Suppressor macrophage (primary cell): ENCODE results near the gene ZNF385B.

Source experiments
- DNase-seq, 4 experiments: peaks; one replicate each; pipeline ENCODE4 v3.0.0-alpha.2; 2020 to 2022

Gene ZNF385B

DNA sequence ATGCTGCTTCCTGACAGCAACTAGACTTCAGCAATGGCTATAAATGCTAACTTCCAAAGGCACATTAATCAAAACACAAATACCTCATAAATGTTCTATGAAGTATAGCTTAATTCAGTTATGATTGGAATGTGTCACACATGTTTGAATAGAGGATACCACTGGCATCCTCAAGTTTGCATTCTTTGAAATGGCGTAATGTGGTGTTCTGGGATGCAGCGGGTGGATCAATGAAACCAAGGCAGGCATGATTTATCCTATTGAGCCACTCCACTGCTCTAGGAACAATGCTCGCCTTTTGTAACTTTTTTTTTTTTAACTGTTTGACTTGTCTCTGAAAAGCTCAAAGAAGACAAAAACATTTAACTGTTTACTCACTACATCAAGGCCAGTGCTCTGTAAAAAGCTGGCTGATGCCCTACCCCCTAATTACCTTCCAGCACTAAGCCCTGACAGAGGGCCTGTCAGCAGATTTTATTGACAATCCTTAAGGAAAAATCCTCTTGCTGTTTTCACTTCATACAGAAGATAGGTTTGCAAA lies 318.0 kb downstream of the ZNF385B start:
- DNase-seq, result no peak

DNA sequence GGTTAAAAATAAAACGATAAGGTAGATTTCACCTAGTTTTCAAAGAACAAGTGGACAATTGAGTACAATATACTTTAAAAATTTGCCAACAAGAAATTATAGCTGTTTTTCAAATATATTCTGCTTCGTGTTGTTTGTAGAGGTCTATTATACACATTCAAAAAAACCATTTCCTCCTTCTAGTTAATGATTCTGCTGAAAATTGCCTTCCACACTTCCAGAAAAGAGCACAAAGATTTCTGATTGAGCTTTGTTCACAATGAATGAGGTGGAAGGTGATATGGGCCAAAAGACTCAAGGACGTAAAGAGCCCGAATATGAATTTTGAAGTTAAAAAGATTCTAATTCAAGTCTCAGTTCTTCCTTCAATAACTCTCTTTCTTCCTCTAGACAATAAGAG lies 319.8 kb downstream of the ZNF385B start:
- DNase-seq, result no peak

DNA sequence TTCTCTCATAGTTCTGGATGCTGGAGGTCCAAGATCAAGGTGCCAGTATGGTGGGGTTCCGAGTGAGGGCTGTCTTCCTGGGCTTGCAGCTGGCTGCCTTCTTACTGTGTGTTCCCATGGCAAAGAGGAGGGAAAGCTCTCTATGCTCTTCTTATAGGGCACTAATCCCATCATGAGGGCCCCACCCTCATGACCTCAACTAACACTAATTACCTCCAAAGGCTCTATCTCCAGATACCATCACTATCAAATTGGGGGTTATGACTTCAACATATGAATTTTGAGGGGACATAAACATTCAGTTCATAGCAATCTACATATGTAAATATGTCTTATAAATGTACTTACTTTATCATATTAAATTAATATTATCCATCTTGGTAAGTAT lies 322.3 kb downstream of the ZNF385B start:
- no peak for DNase-seq

DNA sequence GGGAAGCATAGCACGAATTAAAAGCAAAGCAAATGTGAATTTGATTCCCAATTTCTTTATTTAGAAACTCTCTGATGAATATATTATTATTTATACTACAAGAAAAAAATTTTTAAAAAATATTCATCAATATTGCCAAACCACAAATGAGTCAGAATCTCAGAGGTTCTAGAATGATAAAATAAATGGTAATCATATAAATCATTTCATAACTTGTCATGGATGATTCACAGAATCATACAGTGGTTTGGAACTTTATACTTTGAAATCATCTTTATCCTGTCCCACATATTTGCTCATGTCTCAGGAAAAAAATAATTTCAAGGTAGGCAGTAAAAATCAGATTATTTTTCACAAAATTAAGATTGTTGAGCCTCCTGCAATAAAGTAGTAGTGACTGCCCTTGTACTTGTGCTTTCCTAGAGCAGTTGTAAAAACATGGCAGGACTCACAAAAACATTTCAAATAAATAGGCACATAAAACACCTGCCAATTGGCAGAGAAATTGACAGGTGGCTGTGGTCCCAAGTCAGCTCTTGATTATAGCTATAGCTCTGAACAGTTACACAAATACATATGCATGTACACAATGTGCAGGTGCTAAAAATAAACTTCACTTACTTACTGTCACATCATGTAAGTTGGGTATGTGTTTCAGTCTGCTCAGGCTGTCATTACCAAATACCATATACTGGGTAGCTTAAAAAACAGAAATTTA lies 322.8 kb downstream of the ZNF385B start:
- no peak for DNase-seq

DNA sequence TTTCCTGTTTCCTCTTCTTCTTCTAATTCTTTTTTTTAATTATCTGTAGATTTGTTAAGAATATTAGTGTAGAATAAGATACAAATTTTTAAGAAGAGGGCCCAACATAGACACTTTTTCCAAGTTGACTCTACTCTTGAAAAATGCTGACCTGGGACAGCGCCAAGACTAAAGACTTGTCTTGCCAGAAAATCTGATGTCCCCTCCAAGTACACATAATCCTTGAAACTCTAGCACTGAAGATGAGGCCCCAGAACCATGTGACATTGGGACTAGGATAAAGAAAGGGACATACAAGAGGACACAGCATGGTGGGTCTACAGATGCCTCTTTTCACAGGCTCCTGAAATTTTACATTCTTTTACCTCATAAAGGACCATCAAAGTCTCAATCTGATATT lies 325.2 kb downstream of the ZNF385B start:
- DNase-seq, result no peak

DNA sequence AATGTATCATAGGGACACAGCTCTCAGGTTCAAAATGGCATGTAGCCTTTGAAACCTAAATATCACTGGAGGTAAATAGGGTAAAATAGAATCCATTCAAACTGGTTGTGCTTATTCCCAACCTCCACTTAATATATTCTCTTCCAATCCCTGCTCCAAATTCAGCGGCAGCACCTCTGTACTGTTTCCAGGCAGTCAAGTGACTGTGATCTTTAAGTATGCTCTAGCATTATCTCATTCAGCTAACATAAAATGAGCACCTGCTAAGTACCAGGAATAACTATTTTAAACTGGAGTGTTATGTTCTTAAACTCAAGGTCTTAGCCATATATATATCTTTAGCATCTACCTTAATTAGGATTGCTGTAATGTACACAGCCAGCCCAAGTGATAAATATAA lies 327.5 kb downstream of the ZNF385B start:
- DNase-seq, result no peak

DNA sequence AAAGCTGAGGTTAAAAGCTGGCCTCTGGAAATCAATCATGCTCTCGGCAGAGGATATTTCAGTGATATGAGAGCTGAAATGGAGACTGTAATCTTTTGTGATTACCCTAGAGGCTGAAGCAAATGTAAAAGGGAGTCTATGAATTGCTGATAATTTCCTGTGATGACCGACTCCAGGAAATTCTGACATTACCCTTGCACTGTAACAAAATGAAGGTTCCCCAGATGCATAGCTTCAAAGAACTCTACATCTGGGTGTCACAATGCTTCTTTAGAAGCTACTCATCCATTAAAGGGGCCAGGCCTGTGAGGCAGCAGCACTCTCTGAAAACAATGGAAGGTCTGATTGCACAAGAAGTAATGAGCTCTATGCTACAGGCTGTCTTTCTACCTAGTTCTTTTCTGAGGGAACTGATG lies 328.5 kb downstream of the ZNF385B start:
- no peak for DNase-seq

DNA sequence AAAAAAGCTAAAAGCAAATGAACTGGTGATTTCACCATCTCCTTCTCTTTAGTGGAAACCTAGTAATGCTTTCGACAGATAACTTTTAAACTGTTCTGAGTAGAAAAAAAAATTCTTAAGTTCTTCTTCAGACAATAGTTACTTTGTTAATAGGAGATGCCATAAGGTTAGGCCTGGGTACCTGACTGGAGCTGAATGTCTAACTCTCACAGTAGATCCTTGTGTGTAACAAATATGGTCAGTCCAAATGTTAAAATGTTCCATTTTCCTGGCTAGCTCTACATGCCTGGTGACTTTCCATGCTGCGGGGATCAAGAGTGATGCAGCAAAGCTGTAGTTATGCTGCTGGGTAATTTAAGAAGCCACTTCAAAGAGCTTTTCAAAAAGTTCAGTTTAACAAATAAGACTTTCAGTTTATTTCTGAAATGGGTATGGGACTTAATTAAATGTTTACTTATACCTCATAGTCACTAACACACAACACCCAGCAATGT lies 332.8 kb downstream of the ZNF385B start:
- no peak for DNase-seq

DNA sequence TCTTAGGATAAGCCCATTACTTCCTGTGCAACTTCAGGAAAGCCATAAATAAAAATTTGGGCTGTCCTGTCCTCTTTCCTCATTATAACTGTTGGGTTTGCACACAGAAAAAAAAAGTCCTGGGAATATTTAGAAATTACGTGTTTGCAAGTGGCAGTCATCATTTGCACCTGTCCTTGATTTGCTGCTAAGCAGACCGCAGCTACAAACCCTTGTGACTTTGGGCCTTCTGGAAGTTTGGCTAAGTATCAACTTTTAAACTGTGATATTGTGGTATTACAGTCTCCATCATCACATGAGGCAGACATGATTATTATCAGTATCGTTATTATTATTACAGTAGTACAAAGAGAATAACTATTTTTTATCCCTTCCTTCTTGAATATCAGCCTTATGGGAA lies 336.1 kb downstream of the ZNF385B start:
- no peak for DNase-seq

DNA sequence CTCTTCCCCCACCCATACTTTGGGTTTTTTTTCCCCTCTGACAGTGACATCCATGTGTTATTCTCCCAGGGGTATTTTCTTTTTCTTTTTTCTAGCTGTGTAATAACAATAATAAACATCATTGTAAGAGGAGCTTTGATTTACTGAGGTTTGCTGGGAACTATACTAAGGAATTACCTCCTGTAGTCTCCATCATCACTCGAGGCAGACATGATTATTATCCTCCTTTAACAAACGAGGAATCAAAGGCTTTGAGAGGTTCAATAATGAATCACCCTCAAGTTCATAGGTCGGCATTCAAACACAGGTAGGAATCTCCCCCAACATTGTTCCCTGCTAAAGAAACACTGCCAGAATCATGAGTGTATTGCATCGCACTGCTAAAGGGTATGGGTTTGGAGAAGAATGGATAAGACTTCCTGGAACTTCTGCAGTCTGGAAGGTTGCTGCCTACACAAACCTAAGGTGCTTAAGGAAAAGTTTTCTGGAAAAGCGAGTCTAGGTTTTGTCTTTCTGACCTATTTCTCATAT lies 336.5 kb downstream of the ZNF385B start:
- no peak for DNase-seq

DNA sequence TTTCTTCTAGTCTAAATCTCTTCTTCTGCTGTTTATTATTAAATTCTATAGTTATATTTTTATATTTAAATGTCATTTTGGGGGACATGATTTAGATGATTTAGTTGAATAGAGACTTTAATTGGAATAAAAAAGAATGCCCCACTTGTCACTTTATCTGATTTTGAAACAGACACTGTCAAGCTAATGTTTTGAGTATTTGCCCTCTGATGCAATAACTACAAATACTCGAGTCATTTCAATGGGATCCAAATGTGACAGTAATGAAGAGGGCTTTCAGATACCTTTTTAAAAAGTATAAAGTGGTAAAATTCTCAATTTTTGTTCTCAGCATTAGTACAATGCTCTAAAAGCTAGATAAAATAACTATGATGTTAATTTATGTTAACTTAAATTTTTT lies 339.5 kb downstream of the ZNF385B start:
- DNase-seq, result no peak

DNA sequence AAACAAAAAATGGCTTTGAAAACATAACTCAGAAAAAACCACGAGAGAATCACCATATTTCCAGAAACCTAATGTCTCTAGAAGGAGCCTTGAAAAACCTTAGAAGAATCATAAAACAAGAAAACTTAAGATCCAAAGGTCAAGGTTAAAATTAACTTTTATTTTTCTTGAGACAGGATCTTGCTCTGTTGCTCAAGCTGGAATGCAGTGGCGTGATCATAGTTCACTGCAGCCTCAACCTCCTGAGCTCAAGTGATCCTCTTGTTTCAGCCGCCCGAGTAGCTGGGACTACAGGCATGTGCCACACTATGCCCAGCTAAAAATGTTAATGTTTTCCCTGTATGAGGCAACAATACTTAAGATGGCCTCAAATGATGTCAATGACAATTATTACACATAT lies 342.6 kb downstream of the ZNF385B start:
- DNase-seq, result no peak

DNA sequence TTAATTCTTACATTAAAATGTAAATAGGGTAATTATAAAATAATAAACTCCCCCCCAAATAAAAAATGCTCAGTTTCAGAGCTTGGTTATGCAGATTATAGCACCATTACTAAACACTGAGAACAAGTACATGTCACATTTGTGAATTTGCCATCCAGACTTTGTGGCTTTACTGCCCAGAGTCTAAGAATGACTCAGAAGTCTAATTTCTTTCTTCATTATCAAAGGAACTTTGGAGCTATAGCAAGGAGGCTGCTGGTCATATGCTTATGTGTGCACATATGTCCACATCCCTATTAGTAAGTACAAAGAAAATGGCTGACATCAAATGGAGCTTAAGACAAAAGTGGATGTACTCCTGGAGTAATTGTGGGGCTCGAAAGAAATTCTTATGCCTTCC lies 348.2 kb downstream of the ZNF385B start:
- no peak for DNase-seq

DNA sequence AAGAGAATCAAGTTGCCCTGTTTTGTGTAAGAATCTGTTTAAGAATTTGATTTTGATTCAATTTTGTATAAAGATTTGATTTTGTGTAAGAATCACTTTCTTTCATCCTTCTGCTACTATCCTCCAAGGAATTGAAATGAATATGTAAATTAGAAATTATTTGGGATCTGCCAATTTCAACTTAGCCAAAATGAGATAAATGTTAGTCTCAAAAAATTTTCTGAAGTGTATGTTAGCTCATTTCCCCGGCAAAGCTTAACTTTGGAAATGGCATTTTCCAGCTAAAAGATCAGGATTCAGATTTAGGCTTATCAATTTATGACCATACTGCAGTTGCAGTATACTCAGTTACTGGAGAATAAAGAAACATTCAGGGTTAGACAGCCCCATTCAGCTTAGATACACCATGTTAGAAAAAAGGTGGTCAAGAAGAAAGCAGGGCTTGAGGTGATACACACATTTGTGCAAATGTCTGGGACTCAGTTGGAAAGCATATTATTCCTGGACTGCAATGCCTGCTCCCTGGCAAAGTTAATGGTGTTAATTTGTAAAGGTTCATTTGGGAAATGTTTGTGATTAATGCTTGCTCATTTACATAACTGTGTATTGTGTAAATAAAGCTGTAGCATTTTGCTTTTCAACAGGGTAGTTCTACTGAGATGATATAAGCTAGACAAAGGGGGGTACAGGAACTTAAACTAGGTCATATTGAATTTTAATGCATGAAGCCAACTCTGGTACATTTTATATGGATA lies 349.0 kb downstream of the ZNF385B start:
- DNase-seq, result no peak

DNA sequence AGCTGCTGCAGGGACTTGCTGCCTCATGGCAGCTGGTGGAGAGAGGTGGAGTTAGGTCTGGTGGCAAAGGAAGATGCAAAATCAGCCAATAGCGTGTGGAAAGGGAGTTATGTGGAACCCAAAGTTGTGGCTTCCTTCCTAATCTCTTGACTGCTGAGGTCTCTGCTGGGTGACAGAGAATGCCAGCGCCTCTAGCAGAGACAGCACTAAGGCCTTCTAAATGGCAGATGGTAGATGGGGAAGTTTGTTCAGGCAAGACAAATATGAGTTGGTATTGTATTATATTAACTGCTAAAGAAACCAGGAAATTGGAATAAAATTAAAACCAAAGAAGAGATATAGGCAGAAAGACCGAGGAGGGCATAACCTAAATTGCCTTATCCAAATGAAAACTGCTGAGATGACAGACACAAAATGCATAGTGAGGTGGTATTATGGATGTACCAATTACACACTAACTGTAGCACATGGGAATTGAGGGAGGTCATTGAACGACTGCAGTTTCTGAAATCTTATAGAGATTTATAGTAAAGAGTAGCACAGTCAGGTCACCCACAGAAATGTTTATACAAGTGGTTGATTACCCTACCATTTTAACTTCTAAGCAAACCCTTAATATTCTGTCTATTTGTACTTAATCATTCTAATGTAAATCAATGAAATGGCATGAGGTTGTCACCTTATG lies 350.2 kb downstream of the ZNF385B start:
- DNase-seq, result no peak

DNA sequence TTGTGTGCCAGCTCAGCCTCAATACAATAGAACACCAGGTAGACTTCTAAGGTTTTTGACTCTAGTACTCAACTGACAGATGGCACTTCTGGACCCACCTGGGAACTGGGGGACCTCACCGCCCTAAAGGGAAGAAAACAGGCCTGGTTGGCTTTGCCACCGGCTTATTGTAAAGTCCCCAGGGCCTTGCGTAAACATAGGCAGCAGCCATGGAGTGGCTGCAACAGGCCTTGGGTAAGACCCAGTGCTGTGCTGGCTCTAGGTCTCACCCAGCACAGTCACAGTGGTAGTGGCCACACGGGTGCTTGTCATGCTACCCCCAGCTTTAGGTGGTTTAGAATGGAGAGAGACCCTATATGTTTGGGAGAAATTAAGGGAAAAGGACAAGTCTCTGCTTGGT lies 366.1 kb downstream of the ZNF385B start:
- DNase-seq, result no peak

DNA sequence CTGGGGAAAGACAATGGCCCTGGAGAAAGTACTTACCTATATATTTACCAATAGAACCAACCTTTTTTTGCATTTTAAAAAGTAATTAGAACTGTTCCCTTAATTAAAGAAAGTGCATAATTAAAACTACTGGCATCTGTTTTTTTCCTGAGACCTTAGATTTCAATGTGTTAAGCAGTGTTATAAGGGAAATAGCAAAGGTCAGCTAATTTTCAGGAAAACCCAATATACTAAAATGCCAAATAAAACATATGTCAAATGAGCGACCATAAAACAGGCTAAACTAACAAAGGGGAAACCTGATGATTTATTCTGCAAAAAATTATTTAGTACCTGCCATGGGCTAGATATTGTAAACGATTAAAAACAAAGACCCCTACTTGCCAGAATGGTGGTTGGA lies 372.8 kb downstream of the ZNF385B start:
- no peak for DNase-seq

DNA sequence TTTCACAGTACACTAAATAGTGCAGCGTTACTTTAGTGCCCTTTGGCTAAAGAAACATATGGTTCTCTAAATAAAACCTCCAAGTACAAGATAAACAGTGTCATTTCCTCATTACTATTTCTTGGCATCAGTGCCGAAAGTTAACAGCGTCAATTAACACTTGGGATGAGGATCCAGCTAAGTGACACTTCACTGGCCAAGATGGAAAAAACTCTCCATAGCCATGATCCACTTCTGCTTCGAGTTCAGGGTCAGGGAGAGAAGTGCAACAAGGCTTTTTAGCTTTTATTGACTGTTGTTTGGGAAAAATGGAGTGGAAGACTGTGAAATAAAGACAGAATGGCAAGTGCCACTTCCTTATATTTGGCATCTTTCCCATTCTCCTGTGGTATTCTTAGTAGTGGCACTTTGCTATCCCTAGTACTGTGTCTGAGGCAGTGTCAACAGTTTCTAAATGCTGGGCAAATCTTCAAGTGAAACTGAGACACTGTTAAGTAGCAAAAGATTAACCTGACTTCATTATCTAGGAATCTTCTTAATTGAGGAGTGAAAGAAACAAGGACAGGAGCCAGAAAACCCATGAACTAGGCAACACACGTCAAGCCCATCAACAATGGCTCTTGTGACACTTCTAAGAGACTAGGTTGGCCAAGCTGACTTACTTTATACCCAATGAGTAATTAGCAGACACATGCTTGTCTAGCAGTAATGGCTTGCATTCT lies 374.2 kb downstream of the ZNF385B start:
- no peak for DNase-seq

DNA sequence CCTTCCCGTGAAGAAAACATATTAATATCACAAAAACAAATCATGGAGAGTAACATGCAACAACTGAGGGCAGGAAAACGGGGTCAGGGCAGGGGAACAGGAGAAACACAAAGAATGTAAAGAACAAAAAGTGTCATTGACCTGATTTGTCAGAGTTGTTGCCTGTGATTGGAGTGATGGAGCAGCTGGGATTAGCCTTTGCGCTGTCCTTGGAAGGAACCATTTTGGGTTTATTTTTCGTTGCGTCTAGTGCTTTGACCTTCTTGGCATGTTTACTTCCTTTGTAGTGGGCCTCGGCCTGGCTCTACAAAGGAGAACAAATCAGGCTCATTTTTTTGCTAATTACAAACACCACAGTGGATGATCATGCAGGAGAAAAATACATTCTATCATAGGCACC lies 378.3 kb downstream of the ZNF385B start:
- no peak for DNase-seq

DNA sequence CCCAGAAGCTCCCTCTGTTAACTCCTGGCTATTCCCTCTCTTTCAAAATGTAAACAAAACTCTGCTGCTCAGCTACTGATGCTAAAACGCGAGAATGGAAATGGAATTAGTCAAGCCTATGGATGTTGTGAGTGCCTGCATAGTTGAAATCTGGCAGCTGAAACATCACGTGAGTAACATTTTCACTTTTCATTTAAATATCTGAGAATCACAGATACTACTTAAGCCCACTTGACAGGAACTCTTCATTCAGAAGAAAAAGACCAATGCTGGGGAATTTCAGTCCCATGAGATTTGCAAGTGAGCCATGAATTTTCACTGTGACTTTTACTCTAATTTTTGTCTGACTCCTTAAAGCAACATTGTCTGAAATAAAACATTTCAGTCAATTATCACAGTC lies 381.5 kb downstream of the ZNF385B start:
- no peak for DNase-seq

DNA sequence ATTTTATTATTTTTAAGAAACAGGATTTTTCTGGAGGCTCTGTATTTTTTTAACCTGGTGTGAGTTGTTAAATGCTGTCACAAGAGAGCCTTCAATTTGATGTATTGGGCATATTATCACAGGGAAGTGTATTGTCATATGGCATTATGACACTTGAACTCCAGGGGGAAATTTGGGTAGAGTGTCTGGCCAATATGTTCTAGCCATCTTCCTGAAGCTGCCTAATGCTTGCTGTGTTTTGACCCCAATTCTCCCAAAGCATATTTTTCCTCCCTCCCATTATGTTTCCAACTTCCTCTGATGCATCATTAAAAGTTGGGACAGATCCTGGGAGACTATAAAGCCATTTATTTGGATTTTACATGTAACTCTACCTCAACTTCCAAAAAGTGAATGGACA lies 382.6 kb downstream of the ZNF385B start:
- no peak for DNase-seq

DNA sequence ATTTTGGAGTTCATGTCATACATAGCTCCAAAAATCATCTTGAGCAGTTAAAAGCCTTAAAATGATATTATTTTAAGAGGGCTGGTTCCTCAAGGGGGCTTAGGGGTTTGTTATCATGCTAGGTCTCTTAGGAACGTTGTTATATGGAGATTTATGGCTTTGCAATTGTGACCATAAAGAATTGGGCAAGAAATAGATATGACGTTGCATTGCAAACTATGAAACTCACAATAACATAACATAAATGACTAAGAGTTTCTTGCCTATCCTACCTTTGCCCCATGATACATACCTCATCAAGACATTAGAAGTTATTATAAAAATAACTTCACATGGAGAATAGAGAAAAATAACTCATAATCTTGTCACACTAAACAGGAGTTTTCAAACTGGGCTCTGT lies 390.4 kb downstream of the ZNF385B start:
- DNase-seq, result no peak

DNA sequence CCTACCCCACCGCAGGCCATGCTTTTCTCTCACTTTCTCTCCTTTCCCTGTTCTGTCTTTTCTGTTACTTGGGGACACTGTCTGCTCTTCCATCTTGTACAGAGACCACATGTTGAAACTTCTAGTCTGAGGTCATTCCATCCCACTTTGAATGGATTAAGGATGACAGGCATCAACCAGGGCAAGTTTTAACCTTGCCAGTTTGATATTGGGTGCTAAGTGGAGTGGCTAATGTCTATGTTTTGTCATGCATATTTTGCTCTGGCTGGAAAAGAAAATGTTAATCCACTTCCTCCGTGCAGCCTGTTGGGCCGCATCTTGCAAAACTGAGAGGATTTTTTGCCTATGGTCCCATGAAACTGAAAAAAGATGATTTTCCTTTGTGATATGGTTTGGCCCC lies 391.3 kb downstream of the ZNF385B start:
- DNase-seq, result no peak
